NCI-H1694 treated with DMSO at 0.1 percent for 48 hours (cell line): Measurements from ENCODE around the gene SCN9A.
A peak's percentile ranks its signal among the peaks of the same experiment; 100 is the strongest.
"Not testable (repeated sequence)": the region's sequence is repeated elsewhere in the genome, so short reads cannot be mapped to it uniquely, and the experiment has no call there.

Experiments used
- DNase-seq: peaks from one replicate; lab custom pipeline; 2025; lab: John Stamatoyannopoulos, UW

Gene SCN9A

GRCh38 chr2:166375195-166375735 is 479 bp downstream of the SCN9A start:
- peak; percentile 59 for DNase-seq

- DNase-seq, result no peak
Measured at GRCh38 chr2:166373951-166374350, 1.8 kb downstream of the SCN9A start.

GRCh38 chr2:166373539-166373938 is 2.2 kb downstream of the SCN9A start:
- DNase-seq, result no peak

- DNase-seq, result no peak
Measured at GRCh38 chr2:166373105-166373504, 2.6 kb downstream of the SCN9A start.

GRCh38 chr2:166372046-166372445 is 3.7 kb downstream of the SCN9A start:
- DNase-seq, result no peak

- DNase-seq, result no peak
Measured at GRCh38 chr2:166365803-166366420, 9.8 kb downstream of the SCN9A start.

- DNase-seq, result no peak
Measured at GRCh38 chr2:166365239-166365638, 10.5 kb downstream of the SCN9A start.

GRCh38 chr2:166364476-166365161 is 11.1 kb downstream of the SCN9A start:
- no peak for DNase-seq

- DNase-seq, result peak; percentile 26
Measured at GRCh38 chr2:166361351-166362153, 14.2 kb downstream of the SCN9A start.

- DNase-seq, result no peak
Measured at GRCh38 chr2:166360906-166361305, 14.8 kb downstream of the SCN9A start.

- DNase-seq, result no peak
Measured at GRCh38 chr2:166360426-166360825, 15.3 kb downstream of the SCN9A start.

GRCh38 chr2:166357950-166358321 is 17.8 kb downstream of the SCN9A start:
- DNase-seq, result not testable (repeated sequence)

GRCh38 chr2:166357068-166357949 is 18.4 kb downstream of the SCN9A start:
- no peak for DNase-seq

- no peak for DNase-seq
Measured at GRCh38 chr2:166351319-166351718, 24.4 kb downstream of the SCN9A start.

- no peak for DNase-seq
Measured at GRCh38 chr2:166350525-166350924, 25.2 kb downstream of the SCN9A start.

- no peak for DNase-seq
Measured at GRCh38 chr2:166344286-166345113, 31.2 kb downstream of the SCN9A start.

GRCh38 chr2:166343467-166343866 is 32.3 kb downstream of the SCN9A start:
- DNase-seq, result no peak

GRCh38 chr2:166341426-166341825 is 34.3 kb downstream of the SCN9A start:
- DNase-seq, result no peak

- no peak for DNase-seq
Measured at GRCh38 chr2:166338831-166339339, 36.9 kb downstream of the SCN9A start.

- DNase-seq, result no peak
Measured at GRCh38 chr2:166337932-166338331, 37.8 kb downstream of the SCN9A start.

- no peak for DNase-seq
Measured at GRCh38 chr2:166335284-166335683, 40.5 kb downstream of the SCN9A start.
